Measurements from ENCODE around the gene BTBD2. TPM values are rescaled to one million over a fixed set of nuclear protein-coding genes. Genes with fewer than 3 reads are reported as not detected.

Gene BTBD2
- total and polyA plus RNA-seq, 2 experiments from 2014 or later, result 126 to 155 TPM

DNA sequence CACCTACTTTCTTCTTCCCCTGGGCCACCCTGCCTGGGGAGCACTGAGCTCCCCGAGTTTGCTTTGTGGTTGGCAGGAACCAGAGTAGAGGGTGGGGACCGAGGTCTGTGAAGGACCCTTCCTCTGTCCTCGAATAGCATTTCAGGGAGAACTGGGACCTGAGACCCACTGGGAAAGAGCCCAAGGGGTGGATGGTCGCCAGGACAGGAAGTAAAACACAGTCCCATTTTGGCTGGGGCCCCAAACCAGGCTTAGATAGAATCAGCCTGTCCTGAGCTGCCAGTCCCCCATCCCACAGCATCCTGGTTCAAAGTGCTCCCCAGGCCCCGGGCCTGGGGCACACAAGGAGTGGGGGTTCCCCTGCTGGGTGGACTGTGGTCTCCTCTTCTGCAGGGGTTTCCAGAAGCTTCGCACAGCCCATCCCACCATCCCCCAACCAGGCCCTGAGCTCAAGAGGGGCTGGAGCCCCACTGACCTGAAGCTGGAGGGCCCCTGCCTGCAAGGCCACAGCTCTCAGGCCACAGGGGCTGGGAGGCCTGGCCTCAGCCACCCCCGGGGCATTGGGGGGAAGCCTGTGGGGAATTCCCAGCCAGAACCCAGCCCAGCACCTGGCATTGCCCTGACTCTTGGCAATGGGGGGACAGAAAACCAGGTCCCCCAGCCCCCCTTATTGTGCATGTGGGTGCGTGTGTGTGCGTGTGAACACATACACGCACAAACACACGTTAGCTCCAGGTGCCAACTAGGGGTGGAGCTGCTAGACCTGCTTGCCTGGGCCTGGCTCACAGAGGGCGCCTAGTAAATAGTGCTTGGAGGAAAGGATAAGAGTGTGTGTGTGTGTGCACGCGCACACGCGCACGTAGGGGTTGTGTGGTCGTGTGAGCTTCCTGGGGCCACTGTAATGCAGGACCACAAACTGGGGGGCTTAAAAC lies 36.5 kb upstream of the BTBD2 start:
- TF ChIP-seq, protein P1, sequence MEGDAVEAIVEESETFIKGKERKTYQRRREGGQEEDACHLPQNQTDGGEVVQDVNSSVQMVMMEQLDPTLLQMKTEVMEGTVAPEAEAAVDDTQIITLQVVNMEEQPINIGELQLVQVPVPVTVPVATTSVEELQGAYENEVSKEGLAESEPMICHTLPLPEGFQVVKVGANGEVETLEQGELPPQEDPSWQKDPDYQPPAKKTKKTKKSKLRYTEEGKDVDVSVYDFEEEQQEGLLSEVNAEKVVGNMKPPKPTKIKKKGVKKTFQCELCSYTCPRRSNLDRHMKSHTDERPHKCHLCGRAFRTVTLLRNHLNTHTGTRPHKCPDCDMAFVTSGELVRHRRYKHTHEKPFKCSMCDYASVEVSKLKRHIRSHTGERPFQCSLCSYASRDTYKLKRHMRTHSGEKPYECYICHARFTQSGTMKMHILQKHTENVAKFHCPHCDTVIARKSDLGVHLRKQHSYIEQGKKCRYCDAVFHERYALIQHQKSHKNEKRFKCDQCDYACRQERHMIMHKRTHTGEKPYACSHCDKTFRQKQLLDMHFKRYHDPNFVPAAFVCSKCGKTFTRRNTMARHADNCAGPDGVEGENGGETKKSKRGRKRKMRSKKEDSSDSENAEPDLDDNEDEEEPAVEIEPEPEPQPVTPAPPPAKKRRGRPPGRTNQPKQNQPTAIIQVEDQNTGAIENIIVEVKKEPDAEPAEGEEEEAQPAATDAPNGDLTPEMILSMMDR (IDR thresholded peaks at IDR 0.05; ENCODE audit: low read depth, low read length), result no peak
- Histone ChIP-seq H3K27ac (no peak overlapping the region), H3K9me3 (ENCODE audit: low read depth) (no peaks in the 10 kb centered on the region), H3K4me3 (no peak overlapping the region), H3K27me3 (no peaks in the 10 kb centered on the region), H3K4me1 (ENCODE audit: low read depth) (peaks cover 16% of the 10 kb centered on the region), H3K36me3 (no peaks in the 10 kb centered on the region)
- peak in 1 of 2 donors; percentile 77 for DNase-seq (ENCODE audit: low read depth in 1 of 2, low spot score in 1 of 2)

DNA sequence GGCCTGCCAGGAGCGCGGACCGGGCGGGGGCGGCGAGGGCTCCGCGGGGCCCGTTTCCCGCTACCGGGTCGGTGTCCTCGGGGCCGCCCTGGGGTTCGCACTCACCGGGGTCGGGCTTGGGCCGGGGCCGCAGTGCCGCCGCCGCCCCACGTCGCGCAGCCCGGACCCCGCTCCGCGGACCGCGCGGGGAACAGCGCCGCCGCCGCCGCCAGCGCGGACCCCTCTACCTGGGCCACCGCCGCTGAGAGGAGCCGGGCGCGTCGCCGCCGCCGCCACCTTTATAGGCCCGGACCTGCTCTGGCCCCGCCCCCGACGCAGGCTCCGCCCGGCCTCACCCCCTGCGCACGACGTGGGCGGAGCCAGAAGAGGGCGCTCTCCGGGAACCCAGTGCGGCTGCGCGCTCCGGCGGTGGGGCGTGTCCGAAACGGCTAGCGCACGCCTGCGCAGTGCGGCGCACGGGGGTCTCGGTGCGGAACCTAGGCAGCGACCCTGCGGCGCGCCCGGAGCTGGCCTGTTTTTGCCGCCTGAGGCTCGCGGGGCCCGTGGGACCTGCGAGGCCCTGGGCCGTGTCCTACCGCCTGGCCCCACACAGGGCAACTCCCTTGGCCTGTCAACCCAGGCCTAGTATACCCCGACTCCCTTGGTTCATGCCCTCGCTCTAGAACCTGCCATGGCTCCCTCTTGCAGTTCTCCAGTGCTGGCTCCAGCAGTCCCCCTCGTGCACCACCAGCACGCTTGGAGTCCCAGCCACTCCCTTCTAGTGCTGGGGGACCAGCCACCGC lies 35.7 kb upstream of the BTBD2 start, which contains the start of gene MKNK2:
MKNK2 (minus strand) TSS at position 254 of the 782 bp plus-strand sequence. CDS start 393 bp downstream, outside the sequence.
- Histone ChIP-seq H3K27me3 (no peaks in the 10 kb centered on the region), H3K4me3 (peak within 1 kb of the TSS; percentile 89), H3K9me3 (ENCODE audit: low read depth) (no peaks in the 10 kb centered on the region), H3K4me1 (ENCODE audit: low read depth) (peaks cover 15% of the 10 kb centered on the region), H3K27ac (peak within 1 kb of the TSS; percentile 46), H3K36me3 (no peaks in the 10 kb centered on the region)
- TF ChIP-seq, protein P1 (IDR thresholded peaks at IDR 0.05; ENCODE audit: low read depth, low read length), result peak; percentile 49
- peak; percentile 92 to 96 for DNase-seq (ENCODE audit: low read depth in 1 of 2, low spot score in 1 of 2)

DNA sequence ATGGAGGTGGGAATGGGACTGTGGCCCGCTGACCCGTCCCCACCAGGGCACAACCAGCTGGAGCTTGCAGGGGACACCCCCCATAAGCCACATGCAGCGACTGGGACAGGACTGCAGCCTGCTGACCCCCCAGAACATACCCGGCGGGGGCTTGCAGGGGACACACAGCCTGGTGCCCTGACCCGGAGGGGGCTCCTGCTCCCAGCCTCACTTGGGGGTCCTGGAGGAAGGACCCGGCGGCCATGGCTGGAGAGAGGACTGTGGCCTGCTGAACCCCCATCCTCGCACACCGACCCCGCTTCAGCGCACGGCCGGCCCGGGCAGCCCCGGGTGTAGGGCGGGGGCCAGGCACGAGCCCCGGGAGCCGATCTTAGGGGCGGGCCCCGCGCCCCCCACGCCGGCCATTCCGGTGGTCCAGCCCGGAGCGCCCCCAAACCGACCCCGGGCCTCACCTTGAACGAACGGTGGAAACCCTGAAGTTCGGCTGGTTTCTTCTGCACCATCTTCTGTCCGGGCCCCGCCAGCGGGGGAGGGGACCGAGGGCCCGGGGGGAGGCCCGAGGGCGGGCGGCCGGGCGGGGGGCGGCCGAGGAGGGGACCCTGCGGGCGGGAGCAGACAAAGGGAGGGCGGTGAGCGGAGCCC lies 35.0 kb upstream of the BTBD2 start:
- peaks cover 11% of the 10 kb centered on the region for H3K4me1 ChIP-seq (ENCODE audit: low read depth)
- peak overlapping the region; percentile 21 for H3K27ac ChIP-seq
- H3K36me3 ChIP-seq, result no peaks in the 10 kb centered on the region
- H3K27me3 ChIP-seq, result no peaks in the 10 kb centered on the region
- DNase-seq (ENCODE audit: low read depth in 1 of 2, low spot score in 1 of 2), result no peak
- peak overlapping the region; percentile 89 for H3K4me3 ChIP-seq
- TF ChIP-seq, protein P1 (IDR thresholded peaks at IDR 0.05; ENCODE audit: low read depth, low read length), result no peak
- no peaks in the 10 kb centered on the region for H3K9me3 ChIP-seq (ENCODE audit: low read depth)

DNA sequence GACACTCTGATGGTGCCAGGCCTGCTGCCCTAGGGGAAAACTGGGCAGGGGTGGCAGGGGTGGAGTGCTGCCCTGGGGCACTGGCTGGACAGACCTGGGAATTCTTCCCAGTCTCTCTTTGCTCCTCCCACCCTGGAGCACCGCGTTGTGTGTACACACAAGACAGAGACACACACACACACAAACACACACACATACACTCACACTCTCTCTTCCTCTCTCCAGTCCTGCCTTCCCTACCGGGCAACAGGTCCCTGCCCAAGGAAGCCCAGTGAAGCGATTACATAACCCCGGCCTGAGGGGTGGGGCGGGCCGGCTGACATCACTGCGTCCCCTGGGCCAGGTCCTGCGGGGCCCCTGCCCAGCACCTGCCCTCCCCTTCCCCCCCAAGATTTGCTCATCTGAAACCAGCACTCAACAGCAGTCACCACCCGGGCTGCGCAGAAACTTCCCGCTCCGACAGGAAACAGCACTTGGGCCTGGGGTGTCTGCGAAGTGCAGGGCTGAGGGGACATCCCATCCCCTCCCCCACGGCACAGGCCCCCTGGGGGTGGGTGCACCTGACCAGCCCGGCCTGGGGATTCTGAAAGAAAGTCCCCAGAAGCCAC lies 34.3 kb upstream of the BTBD2 start:
- Histone ChIP-seq H3K27ac (peak overlapping the region; percentile 46), H3K4me1 (ENCODE audit: low read depth) (peaks cover 11% of the 10 kb centered on the region), H3K9me3 (ENCODE audit: low read depth) (no peaks in the 10 kb centered on the region), H3K4me3 (peak overlapping the region; percentile 89), H3K27me3 (no peaks in the 10 kb centered on the region), H3K36me3 (no peaks in the 10 kb centered on the region)
- TF ChIP-seq, protein P1 (IDR thresholded peaks at IDR 0.05; ENCODE audit: low read depth, low read length), result no peak
- peak; percentile 54 to 70 for DNase-seq (ENCODE audit: low read depth in 1 of 2, low spot score in 1 of 2)
